ENCODE results near the gene POPDC3. TPM values are rescaled to one million over a fixed set of nuclear protein-coding genes. Genes with fewer than 3 reads are reported as not detected.

Gene POPDC3
- total RNA-seq, 4 donors from 2014 or later, result 0.38 TPM; not detected in 3

GRCh38 chr6:105121981-105122380 lies 57.8 kb downstream of the POPDC3 start:
- Histone ChIP-seq H3K27ac (no peak overlapping the region), H3K9me3 (no peaks in the 10 kb centered on the region), H3K27me3 (no peaks in the 10 kb centered on the region), H3K4me3 (no peak overlapping the region), H3K36me3 (peaks cover 0 to 7% (median 0%) of the 10 kb centered on the region in 3 donors), H3K4me1 (no peaks in the 10 kb centered on the region)
- DNase-seq, result no peak
- WGBS, 2 donors, result 66 to 84% methylated on average over 3 of the region's 3 CpGs
- no peak for TF ChIP-seq POLR2A (IDR thresholded peaks at IDR 0.05)
- TF ChIP-seq, protein P1, sequence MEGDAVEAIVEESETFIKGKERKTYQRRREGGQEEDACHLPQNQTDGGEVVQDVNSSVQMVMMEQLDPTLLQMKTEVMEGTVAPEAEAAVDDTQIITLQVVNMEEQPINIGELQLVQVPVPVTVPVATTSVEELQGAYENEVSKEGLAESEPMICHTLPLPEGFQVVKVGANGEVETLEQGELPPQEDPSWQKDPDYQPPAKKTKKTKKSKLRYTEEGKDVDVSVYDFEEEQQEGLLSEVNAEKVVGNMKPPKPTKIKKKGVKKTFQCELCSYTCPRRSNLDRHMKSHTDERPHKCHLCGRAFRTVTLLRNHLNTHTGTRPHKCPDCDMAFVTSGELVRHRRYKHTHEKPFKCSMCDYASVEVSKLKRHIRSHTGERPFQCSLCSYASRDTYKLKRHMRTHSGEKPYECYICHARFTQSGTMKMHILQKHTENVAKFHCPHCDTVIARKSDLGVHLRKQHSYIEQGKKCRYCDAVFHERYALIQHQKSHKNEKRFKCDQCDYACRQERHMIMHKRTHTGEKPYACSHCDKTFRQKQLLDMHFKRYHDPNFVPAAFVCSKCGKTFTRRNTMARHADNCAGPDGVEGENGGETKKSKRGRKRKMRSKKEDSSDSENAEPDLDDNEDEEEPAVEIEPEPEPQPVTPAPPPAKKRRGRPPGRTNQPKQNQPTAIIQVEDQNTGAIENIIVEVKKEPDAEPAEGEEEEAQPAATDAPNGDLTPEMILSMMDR (IDR thresholded peaks at IDR 0.05), result no peak
- intact Hi-C loops (cut with DNase I), result no loop called here

GRCh38 chr6:105120570-105120969 lies 59.2 kb downstream of the POPDC3 start:
- peaks cover 0 to 7% (median 0%) of the 10 kb centered on the region in 3 donors for H3K36me3 ChIP-seq
- no peaks in the 10 kb centered on the region for H3K4me1 ChIP-seq
- no peak for DNase-seq
- no peak for TF ChIP-seq POLR2A (IDR thresholded peaks at IDR 0.05)
- TF ChIP-seq, protein P1 (IDR thresholded peaks at IDR 0.05), result no peak
- intact Hi-C loops (cut with DNase I), result no loop called here
- no peak overlapping the region for H3K4me3 ChIP-seq
- WGBS, 2 donors, result 85 to 86% methylated on average over 5 of the region's 5 CpGs
- no peaks in the 10 kb centered on the region for H3K9me3 ChIP-seq
- H3K27ac ChIP-seq, result no peak overlapping the region
- H3K27me3 ChIP-seq, result no peaks in the 10 kb centered on the region

DNA sequence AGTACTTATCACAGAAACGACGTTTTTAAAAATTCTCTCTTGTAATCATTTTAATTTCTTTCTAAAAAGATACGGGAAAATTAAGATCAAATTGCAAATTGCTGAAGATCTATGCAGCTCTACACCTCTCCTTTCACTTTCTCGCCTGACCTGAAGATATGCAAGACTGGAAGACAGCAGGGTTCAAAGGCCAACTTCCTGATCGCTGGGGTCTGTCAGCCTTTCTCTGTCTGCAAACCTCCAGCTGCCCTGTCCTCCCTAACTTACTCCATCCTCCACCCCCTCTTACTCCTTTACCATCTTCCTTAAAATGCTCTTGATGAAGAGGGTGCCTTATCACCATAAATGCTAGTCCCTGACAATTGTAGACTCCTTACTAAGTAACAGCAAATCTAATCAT lies 63.7 kb downstream of the POPDC3 start:
- H3K4me3 ChIP-seq, result no peak overlapping the region
- no peaks in the 10 kb centered on the region for H3K9me3 ChIP-seq
- no peak for DNase-seq
- 75 to 78% methylated on average over 5 of the region's 5 CpGs for WGBS, 2 donors
- H3K27me3 ChIP-seq, result no peaks in the 10 kb centered on the region
- no peak overlapping the region for H3K27ac ChIP-seq
- TF ChIP-seq, protein P1 (IDR thresholded peaks at IDR 0.05), result no peak
- no peak for TF ChIP-seq POLR2A (IDR thresholded peaks at IDR 0.05)
- intact Hi-C loops (cut with DNase I), result no loop called here
- H3K4me1 ChIP-seq, result no peaks in the 10 kb centered on the region
- H3K36me3 ChIP-seq, result peaks cover 0 to 7% (median 0%) of the 10 kb centered on the region in 3 donors

DNA sequence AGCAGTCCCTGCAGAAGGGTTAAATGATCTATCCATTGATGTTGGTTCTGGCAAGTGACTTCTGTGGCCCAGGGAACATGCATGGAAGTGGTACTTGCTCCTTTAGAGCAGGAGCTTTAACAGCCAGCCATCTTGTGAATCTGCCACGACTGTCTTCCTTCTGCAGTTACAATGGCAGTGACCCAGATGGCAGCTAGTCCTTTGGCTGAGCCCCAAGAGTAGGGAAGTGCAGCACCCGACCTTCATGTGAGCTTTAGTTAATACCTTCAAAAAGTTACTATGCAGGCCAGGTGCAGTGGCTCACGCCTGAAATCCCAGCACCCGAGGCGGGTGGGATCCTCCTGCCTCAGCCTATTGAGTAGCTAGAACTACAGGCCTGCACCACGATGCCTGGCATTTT lies 66.4 kb downstream of the POPDC3 start:
- Histone ChIP-seq H3K4me3 (no peak overlapping the region), H3K4me1 (no peaks in the 10 kb centered on the region), H3K9me3 (no peaks in the 10 kb centered on the region), H3K36me3 (peaks cover 0 to 7% (median 0%) of the 10 kb centered on the region in 3 donors), H3K27ac (no peak overlapping the region), H3K27me3 (no peaks in the 10 kb centered on the region)
- no peak for DNase-seq
- TF ChIP-seq, protein P1 (IDR thresholded peaks at IDR 0.05), result no peak
- TF ChIP-seq POLR2A (IDR thresholded peaks at IDR 0.05), result no peak
- intact Hi-C loops (cut with DNase I), result no loop called here
- 71 to 81% methylated on average over 5 of the region's 6 CpGs for WGBS, 2 donors

- intact Hi-C loops (cut with DNase I), result no loop called here
- peaks cover 0 to 5% (median 0%) of the 10 kb centered on the region in 3 donors for H3K36me3 ChIP-seq
- WGBS, 2 donors, result 74 to 94% methylated on average over 1 of the region's 1 CpG
These were observed 67.2 kb downstream of the POPDC3 start for GRCh38 chr6:105112577-105112976.

More at GRCh38 chr6:105112577-105112976, 67.2 kb downstream of the POPDC3 start:
- Histone ChIP-seq H3K4me3 (no peak overlapping the region), H3K9me3 (no peaks in the 10 kb centered on the region), H3K27ac (no peak overlapping the region), H3K27me3 (no peaks in the 10 kb centered on the region), H3K4me1 (no peaks in the 10 kb centered on the region)
- TF ChIP-seq, protein P1 (IDR thresholded peaks at IDR 0.05), result no peak
- TF ChIP-seq POLR2A (IDR thresholded peaks at IDR 0.05), result no peak
- no peak for DNase-seq

All from esophagus squamous epithelium (tissue), 5 donors.